Measurements from ENCODE around the gene OR1J2. TPM values are rescaled to one million over a fixed set of nuclear protein-coding genes. Genes with fewer than 3 reads are reported as not detected.

OR1J2 gene
- total and polyA plus RNA-seq, 9 of the 15 experiments (the other 6 are each of a cell fraction or from before 2014, with no cell fraction given), result not detected

DNA sequence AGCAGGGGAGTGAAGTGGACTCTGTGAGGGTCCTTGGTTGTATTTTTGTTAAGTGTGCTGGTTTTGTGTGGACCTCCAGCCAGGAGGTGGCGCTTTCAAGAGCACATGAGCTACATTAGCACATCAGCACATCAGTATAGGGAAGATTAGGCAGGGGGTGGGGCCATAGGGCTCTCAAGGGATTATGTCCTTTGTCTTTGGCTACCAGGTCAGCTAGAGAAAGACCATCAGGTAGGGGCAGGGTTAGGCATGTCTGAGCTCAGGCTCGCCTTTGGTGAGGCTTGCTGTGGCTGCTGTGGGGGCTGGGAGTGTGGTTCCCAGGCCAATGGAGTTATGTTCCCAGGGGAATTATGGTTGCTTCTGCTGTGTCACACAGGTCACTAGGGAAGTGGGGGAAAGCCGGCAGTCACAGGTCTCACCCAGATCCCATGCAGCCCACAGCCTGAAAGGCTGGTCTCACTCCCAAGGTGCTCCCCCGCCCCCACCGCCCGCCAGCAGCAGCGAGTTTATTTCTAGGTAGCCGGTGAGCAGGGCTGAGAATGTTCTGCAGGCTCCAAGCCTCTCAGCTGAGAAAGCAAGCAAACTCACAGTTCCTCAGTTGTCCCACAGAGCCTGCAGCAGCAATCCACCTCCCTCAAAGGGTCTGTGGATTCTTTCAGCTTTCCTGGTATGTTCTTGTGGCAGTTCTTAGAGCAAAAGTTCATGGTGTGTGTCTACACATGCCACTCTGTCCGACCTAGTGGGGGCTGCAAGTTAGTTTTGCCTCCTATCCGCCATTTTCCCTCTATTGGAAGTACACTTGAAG, 46.6 kb upstream of the OR1J2 start:
- peak; percentile 94 for ATAC-seq
- peak; percentile 26 to 58 (median 46) for DNase-seq (ENCODE audit: extremely low read depth in 1 of 4, low spot score in 3 of 4)
- no peaks in the 10 kb centered on the region for H3K9me1 ChIP-seq (ENCODE audit: control insufficient read depth, insufficient read depth, low read length)
- WGBS (ENCODE audit: insufficient coverage, low coverage, missing lambda C conversion rate), result 5% methylated on average over 10 of the region's 10 CpGs
- H2AFZ ChIP-seq (ENCODE audit: low read depth, low read length), result peak overlapping the region; percentile 91
- BruUV-seq (replicated peaks), result no TSS peak
- no peak overlapping the region for H3K27ac ChIP-seq (ENCODE audit: extremely low read depth, low read depth, low read length)
- in situ Hi-C loops (cut with MboI), result loop anchor here (5.0 to 10.0 kb wide), 3 partner anchors 348 to 891 kb away; partner anchors contain the start of gene CRB2
- H3K4me3 ChIP-seq, result peak overlapping the region; percentile 28
- intact Hi-C loops (cut with micrococcal nuclease), result loop anchor here (2.0 to 10.0 kb wide), 2 partner anchors 601 to 887 kb away; no protein-coding TSS in a partner anchor
- H3K27me3 ChIP-seq (ENCODE audit: control insufficient read depth in 2 of 2, insufficient read depth in 2 of 2, low read length in 2 of 2), result no peaks in the 10 kb centered on the region; a peak in 1 of 5 replicates
- POLR2A ChIA-PET, result interaction anchor here (0.6 to 1.1 kb wide), 3 partner anchors 8 to 101 kb away, joined by 3 to 5 read pairs (median 3); no protein-coding TSS in a partner anchor
- no peaks in the 10 kb centered on the region for H3K79me2 ChIP-seq (ENCODE audit: control insufficient read depth, insufficient read depth, low read length)
- no peaks in the 10 kb centered on the region for H4K20me1 ChIP-seq (replicated peaks; ENCODE audit: control insufficient read depth, insufficient read depth, low read length)
- H3K4me1 ChIP-seq (replicated peaks in 1 of 2; ENCODE audit: control insufficient read depth in 2 of 2, insufficient read depth in 2 of 2, low read length in 2 of 2), result peaks cover 0 to 3% of the 10 kb centered on the region in 2 experiments; a peak in 1 of 5 replicates
- H3K36me3 ChIP-seq (ENCODE audit: control insufficient read depth, insufficient read depth, low read length), result no peaks in the 10 kb centered on the region
- FAIRE-seq, result peak; percentile 67
- peak overlapping the region; percentile 75 for H3K4me2 ChIP-seq (ENCODE audit: insufficient read depth, low read length)
- H3K9me3 ChIP-seq (replicated peaks; ENCODE audit: control insufficient read depth, insufficient read depth, low read depth, low read length), result no peaks in the 10 kb centered on the region
- peak overlapping the region in 1 of 2 experiments; percentile 18; a peak in 1 of 4 replicates for H3K9ac ChIP-seq (ENCODE audit: insufficient read depth in 1 of 2, low read depth in 2 of 2, low read length in 2 of 2)
- CTCF ChIA-PET (ENCODE audit: low intra/inter-chr PET ratio), result interaction anchor here (0.6 to 1.8 kb wide), 5 partner anchors 346 to 528 kb away, joined by 3 to 9 read pairs (median 3); no protein-coding TSS in a partner anchor
- TF ChIP-seq CBX3 (IDR thresholded peaks at IDR 0.05; ENCODE audit: borderline replicate concordance in 1 of 2, low read length in 2 of 2) (0 out of 3 replicates have a peak, but pooled peaks of 1 of the 2 experiments have one; percentile 42), PHF8 (IDR thresholded peaks at IDR 0.05; ENCODE audit: borderline replicate concordance, low read length) (peak; percentile 28; the same call in 1 of the 2 replicates), VEZF1 (CRISPR knock-in tag; IDR thresholded peaks at IDR 0.05) (peak; percentile 53; the same call in 1 of the 2 replicates), ZNF318 (IDR thresholded peaks at IDR 0.05; ENCODE audit: borderline replicate concordance in 1 of 2, low read depth in 1 of 2) (no peak), CTBP1 (IDR thresholded peaks at IDR 0.05; ENCODE audit: borderline replicate concordance) (peak; percentile 36; the same call in 1 of the 2 replicates)
- TF ChIP-seq, protein P1, sequence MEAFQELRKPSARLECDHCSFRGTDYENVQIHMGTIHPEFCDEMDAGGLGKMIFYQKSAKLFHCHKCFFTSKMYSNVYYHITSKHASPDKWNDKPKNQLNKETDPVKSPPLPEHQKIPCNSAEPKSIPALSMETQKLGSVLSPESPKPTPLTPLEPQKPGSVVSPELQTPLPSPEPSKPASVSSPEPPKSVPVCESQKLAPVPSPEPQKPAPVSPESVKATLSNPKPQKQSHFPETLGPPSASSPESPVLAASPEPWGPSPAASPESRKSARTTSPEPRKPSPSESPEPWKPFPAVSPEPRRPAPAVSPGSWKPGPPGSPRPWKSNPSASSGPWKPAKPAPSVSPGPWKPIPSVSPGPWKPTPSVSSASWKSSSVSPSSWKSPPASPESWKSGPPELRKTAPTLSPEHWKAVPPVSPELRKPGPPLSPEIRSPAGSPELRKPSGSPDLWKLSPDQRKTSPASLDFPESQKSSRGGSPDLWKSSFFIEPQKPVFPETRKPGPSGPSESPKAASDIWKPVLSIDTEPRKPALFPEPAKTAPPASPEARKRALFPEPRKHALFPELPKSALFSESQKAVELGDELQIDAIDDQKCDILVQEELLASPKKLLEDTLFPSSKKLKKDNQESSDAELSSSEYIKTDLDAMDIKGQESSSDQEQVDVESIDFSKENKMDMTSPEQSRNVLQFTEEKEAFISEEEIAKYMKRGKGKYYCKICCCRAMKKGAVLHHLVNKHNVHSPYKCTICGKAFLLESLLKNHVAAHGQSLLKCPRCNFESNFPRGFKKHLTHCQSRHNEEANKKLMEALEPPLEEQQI (IDR thresholded peaks at IDR 0.05), result peak; percentile 86

Measured in K562 (cell line).